ENCODE measurements around the gene VPS50. TPM values are rescaled to one million over a fixed set of nuclear protein-coding genes. Genes with fewer than 3 reads are reported as not detected.

Gene VPS50, protein sequence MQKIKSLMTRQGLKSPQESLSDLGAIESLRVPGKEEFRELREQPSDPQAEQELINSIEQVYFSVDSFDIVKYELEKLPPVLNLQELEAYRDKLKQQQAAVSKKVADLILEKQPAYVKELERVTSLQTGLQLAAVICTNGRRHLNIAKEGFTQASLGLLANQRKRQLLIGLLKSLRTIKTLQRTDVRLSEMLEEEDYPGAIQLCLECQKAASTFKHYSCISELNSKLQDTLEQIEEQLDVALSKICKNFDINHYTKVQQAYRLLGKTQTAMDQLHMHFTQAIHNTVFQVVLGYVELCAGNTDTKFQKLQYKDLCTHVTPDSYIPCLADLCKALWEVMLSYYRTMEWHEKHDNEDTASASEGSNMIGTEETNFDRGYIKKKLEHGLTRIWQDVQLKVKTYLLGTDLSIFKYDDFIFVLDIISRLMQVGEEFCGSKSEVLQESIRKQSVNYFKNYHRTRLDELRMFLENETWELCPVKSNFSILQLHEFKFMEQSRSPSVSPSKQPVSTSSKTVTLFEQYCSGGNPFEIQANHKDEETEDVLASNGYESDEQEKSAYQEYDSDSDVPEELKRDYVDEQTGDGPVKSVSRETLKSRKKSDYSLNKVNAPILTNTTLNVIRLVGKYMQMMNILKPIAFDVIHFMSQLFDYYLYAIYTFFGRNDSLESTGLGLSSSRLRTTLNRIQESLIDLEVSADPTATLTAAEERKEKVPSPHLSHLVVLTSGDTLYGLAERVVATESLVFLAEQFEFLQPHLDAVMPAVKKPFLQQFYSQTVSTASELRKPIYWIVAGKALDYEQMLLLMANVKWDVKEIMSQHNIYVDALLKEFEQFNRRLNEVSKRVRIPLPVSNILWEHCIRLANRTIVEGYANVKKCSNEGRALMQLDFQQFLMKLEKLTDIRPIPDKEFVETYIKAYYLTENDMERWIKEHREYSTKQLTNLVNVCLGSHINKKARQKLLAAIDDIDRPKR
- total RNA-seq = 10 to 100 TPM; 17.4 to 28.6 (median 24.0) TPM
- 10 to 100 TPM in 1 of 2 donors, 1 to 10 TPM in 1; 7.7 to 12.2 TPM for polyA plus RNA-seq
- long read RNA-seq, donor 1, partial matches to known transcripts = 13 of 14 reads
- long read RNA-seq, donor 1, other reads (novel, unspliced or antisense) = 1 of 14 reads
- long read RNA-seq, donor 2, transcript VPS50-202 (28 exons, 3,613 nt) = major isoform, 5 of 6 reads
- long read RNA-seq, donor 2, partial matches to known transcripts = 0 of 6 reads
- long read RNA-seq, donor 2, other reads (novel, unspliced or antisense) = 0 of 6 reads
- long read RNA-seq, donor 3, transcript VPS50-202 (28 exons, 3,613 nt) = major isoform, 17 of 22 reads
- long read RNA-seq, donor 3, partial matches to known transcripts = 2 of 22 reads
- long read RNA-seq, donor 3, other reads (novel, unspliced or antisense) = 3 of 22 reads

DNA sequence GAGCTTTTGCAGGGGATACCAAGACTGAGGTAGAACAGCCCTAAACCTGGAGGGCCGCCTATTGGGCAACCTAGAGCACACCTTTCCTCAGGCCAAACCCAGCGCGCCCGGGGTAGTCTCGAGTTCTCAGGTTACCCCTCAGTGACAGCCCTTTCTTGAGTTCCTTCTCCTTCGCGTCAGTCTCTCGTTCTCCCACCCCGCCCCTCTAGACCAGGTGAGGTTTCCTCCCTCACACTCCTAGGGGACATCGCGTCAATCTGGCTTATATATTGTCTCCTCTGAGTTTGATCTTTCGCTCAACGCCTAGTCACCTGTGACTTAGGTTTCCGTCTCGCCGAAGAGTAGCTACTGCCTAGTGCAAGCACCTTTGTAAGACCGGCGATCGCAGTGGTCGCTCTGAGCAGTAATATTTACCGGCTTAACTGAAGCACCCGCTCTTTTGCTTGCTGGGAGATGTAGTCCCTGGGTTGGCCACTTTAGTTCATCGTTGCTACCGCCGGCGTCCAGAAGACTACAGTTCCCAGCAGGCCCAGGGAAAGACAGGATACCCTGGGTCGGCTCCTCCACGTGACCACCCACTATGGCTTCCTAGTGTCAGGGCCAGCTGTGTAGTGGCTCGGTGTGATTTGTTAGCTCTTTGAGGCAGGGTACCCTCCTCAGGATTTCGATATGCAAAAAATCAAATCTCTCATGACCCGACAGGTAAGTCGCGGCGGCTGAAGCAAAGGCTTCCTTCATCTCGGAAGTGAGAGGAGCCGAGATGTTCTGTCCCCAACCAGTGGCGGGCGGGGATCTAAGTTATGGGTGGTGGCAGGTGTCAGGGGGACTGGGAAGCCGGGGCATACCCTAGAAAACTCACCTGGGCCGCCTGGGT is at the start of gene VPS50:
Gene VPS50 (plus strand): TSS at position 568 of the 874 bp plus-strand sequence. CDS start 102 bp downstream, at position 670.
- no peak within 1 kb of the TSS for H3K27ac ChIP-seq
- peak within 1 kb of the TSS; percentile 85 for H3K4me3 ChIP-seq
- H3K9me3 ChIP-seq = no peaks in the 10 kb centered on the region
- TF ChIP-seq, protein P1, sequence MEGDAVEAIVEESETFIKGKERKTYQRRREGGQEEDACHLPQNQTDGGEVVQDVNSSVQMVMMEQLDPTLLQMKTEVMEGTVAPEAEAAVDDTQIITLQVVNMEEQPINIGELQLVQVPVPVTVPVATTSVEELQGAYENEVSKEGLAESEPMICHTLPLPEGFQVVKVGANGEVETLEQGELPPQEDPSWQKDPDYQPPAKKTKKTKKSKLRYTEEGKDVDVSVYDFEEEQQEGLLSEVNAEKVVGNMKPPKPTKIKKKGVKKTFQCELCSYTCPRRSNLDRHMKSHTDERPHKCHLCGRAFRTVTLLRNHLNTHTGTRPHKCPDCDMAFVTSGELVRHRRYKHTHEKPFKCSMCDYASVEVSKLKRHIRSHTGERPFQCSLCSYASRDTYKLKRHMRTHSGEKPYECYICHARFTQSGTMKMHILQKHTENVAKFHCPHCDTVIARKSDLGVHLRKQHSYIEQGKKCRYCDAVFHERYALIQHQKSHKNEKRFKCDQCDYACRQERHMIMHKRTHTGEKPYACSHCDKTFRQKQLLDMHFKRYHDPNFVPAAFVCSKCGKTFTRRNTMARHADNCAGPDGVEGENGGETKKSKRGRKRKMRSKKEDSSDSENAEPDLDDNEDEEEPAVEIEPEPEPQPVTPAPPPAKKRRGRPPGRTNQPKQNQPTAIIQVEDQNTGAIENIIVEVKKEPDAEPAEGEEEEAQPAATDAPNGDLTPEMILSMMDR (IDR thresholded peaks at IDR 0.05) = peak in 1 of 3 donors; percentile 46
- no peak for TF ChIP-seq POLR2A (IDR thresholded peaks at IDR 0.05)
- H3K36me3 ChIP-seq = no peaks in the 10 kb centered on the region
- no peaks in the 10 kb centered on the region for H3K27me3 ChIP-seq
- no peaks in the 10 kb centered on the region for H3K4me1 ChIP-seq (ENCODE audit: insufficient read depth)
- intact Hi-C loops (cut with DNase I) = no loop called here
- 0 to 1% (median 0%) methylated on average over 40 of the region's 40 CpGs for WGBS, 3 donors
- peak; percentile 91 to 94 (median 94) for DNase-seq

DNA sequence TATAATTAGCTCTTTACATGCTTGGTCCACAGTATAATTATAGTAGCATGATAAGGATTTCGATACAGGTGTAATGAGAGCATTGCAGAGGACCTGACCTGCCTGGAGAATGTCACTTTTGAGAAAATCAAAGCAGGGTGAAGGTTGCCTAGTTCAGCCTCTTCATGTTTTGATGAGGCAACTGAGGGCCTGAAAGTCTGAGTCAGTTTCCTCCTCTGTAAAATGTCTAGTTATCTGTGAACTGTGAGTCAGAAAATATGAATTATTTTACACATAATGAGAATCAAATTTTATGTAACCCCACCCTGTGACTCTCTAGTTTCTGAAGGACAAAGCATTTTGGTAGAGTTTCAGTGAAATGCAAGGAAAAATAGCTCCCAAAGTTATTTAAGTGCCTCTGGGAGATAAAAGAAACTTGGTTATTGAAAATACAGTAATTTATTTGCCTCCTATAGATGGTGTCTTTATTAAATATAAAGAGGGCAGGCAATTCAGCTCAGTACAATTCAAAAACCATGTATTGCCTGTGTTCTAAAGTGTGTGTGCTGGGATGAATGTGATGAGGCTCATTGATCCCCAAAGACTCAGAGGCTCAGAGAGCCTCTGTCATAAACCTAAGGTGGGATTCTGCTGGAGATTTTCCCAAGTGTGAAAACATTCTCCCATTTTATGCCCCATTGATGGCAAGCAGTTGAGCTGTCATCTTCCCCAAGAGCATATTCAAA is 46.7 kb upstream of the VPS50 start:
- TF ChIP-seq POLR2A (IDR thresholded peaks at IDR 0.05) (no peak), EP300 (IDR thresholded peaks at IDR 0.05) (no peak)
- TF ChIP-seq, protein P1 (IDR thresholded peaks at IDR 0.05) = no peak
- H3K4me3 ChIP-seq = no peak overlapping the region
- H3K36me3 ChIP-seq = no peaks in the 10 kb centered on the region
- no peak for DNase-seq
- 47 to 63% (median 53%) methylated on average over 1 of the region's 1 CpG for WGBS, 3 donors
- intact Hi-C loops (cut with DNase I) = no loop called here
- H3K4me1 ChIP-seq (ENCODE audit: insufficient read depth) = no peaks in the 10 kb centered on the region
- H3K27ac ChIP-seq = no peak overlapping the region
- H3K27me3 ChIP-seq = no peaks in the 10 kb centered on the region
- H3K9me3 ChIP-seq = no peaks in the 10 kb centered on the region

DNA sequence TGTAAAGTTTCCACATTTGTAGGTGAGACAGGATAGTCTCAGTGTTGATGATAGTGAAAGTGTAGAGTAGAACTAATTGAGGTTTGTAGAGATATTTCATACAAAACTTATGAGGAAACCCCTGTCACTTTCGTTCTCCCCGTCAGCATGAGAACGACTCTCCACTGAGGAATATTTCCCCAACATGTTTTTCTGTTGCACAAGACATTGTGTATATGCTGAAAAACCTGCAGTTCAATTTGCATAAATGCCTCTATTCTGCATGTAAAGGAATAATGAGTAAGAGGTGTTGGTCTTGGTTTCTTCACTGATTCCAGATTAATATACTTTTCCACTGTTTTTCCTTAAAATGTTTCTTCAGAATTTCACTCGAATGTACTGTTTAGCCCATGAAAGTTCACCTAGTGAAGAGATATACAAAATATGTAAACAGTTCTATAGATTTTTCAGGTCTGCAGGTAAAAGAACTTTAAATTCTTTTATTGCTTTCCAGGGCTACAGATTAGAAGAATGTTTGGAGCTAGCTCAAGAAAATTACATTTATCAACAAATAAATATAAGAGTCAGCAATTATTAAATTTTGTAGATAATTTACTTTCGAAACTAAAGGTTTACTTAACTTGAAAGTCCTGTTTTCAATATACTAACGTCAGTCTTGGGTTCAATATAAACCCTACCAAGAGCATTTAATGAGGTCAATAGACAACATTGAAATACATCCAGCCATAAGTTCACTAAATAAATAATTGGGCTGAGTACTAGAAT is 43.1 kb upstream of the VPS50 start:
- Histone ChIP-seq H3K27me3 (no peaks in the 10 kb centered on the region), H3K4me1 (ENCODE audit: insufficient read depth) (no peaks in the 10 kb centered on the region), H3K9me3 (no peaks in the 10 kb centered on the region), H3K27ac (no peak overlapping the region), H3K36me3 (no peaks in the 10 kb centered on the region), H3K4me3 (no peak overlapping the region)
- 64 to 76% (median 65%) methylated on average over 6 of the region's 6 CpGs for WGBS, 3 donors
- no peak for DNase-seq
- intact Hi-C loops (cut with DNase I) = no loop called here
- TF ChIP-seq POLR2A (IDR thresholded peaks at IDR 0.05) (no peak), EP300 (IDR thresholded peaks at IDR 0.05) (no peak)
